Embryonic facial prominence (tissue), 1 donor: ENCODE results near the gene TPRG1.
"Not testable (repeated sequence)": the region's sequence is repeated elsewhere in the genome, so short reads cannot be mapped to it uniquely, and the experiment has no call there.

Experiments used
- DNase-seq: peaks from one replicate; pipeline ENCODE4 v3.0.0-alpha.2; 2016; ENCODE audit errors: extremely low spot score

The TPRG1 gene

DNA sequence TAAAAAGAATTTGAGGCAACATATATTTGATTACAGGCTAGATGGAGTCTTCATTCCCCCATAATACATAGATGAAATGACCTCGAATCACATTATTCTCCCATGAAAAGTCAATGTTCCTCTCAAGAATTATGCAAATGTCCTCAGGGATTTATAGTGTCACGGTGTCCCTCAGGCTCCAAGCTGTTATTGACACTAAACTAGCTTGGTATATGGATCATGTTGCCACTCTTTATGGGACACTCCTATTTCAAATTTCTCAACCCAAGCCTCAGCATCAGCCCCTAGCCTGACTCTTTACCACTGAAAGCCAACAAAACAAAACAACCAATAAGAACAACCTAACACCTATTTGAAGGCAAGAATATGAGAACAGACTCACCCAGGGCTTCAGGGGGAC, 139.8 kb downstream of the TPRG1 start:
- no peak for DNase-seq

DNA sequence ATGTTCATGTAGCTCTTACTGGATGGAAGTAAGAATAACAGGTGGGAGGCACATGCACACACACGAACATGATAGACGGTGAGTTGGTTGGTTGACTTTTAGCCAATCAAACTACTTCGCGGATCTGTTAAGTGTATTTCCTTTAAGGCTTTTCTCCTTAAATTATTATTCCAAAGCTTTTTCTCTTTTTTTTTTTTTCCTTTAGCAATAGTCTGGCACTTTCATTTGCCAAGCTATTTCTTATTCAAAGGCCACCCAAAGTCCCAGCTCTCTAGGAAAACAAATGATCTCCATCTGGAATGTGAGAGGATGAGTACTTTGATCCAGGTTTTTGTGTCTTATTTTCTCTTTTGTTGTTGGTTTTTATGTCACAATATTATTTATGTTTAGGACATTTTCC, 141.1 kb downstream of the TPRG1 start:
- no peak for DNase-seq

DNA sequence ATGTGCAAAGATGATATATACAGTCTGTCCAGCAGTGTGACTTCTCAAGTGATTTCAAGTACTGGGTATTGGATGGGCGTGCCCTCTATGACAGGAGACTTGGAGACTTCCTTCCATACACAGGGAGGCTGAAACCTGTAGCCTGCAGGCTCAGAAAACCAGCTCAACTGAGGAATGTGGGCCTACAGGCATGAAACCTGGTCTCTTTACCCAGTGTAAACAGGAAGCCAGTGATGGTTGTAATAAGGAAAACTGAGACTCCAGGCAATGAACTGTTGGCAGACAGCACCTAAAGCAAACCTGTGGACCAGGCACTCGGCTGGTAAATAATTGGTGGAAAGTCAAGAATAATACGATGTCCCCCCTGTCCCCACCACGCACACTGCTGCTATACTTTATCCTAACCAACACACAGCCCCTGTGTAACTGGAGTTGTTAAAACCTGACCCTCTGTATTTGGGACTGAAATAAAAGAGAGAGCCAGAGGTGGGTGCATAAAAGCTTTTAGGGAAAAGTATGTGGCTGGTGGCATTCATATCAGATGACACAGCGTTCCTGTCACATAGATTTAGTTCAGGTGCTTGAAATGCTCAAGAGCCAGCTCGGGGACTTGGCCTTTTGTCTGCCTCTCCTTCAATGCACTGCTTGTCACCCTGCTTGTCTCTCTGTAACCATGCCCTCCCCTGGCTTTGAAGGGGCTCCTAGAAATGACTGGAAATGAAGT, 144.7 kb downstream of the TPRG1 start:
- no peak for DNase-seq

DNA sequence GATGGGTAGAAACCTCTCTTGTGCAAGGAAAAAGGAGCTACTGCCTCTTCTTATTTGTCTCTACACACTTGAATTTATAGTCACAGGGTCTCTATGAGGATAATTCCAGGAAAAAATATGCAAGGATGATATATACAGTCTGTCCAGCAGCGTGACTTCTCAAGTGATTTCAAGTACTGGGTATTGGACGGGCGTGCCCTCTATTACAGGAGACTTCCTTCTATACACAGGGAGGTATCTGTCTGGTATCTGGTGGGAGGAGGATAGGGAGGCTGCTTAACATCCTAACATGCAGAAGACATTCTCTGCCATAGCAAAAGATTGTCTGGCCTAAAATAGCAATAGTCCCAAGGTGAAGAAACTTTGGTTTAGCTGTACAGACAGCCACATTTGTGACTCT, 146.1 kb downstream of the TPRG1 start:
- no peak for DNase-seq

GRCh38 chr3:189320511-189320910, 148.7 kb downstream of the TPRG1 start:
- DNase-seq, result no peak

- DNase-seq, result no peak
Observed at GRCh38 chr3:189322339-189322738, 150.6 kb downstream of the TPRG1 start.

DNA sequence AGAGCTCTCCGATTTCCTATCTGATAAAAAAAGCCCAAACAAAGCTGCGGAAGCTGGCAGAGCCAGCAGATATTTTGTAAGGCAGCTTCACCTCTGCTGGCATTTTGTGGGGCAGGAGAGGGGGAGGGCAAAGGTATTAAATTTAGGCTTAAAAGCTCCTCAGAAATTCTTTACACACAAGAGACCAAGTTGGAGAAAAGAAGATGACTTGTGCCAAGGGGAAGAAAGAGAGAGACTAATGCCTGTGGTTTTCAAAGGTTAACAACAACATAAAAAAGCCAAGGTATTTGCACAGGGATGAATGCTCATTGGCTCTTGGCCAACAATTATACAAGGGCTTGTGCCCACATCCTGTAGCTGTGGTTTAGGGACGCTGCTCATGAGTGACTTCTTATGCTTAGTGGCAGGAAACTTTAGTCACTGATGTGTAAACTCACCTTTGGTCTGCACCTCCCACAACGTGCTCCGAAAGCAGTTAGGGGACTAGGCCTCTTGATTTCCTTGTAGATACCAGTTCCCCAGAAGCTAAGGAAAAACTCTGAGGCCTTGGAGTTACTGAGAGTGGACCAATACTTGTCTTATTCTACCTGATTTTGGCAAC, 152.9 kb downstream of the TPRG1 start:
- no peak for DNase-seq

DNA sequence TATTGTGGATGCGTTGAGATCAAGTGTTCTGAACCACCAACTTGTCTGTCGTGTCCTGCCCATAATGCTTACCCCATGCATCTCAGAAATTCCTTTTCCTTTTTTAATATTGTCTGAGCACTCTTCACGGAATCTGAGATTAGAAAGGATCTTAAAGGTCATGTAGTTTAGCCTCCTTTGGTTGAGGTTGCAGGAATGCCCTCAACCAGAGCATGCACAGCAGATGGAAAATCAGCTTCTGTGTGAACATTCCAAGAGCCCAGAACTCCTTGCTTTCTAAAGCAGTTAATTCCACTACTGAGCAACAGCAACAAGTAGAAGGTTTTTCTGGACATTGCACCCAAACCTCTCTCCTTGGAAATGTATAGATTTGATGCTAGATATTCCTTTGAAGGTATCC, 153.7 kb downstream of the TPRG1 start:
- no peak for DNase-seq

GRCh38 chr3:189329630-189330029, 157.9 kb downstream of the TPRG1 start:
- DNase-seq, result not testable (repeated sequence)

DNA sequence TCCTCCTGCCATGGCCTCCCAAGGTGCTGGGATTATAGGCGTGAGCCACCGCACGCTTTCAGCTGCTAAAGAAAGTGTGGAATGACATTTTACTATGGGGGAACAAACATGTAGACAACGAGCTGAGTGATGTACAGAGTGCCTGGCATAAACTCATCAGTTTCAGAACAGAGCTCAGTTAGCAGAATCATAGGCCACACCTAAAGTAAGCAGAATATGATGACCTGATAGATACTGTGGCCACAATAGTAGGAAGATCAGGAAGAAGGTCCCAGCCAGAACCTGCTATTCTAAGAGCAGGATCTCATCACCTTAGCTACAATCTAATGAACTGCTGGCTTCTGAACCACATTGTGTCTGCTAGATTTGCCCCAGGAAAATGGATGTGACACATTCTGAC, 158.3 kb downstream of the TPRG1 start:
- DNase-seq, result no peak

GRCh38 chr3:189331002-189331418, 159.2 kb downstream of the TPRG1 start:
- DNase-seq, result no peak

DNA sequence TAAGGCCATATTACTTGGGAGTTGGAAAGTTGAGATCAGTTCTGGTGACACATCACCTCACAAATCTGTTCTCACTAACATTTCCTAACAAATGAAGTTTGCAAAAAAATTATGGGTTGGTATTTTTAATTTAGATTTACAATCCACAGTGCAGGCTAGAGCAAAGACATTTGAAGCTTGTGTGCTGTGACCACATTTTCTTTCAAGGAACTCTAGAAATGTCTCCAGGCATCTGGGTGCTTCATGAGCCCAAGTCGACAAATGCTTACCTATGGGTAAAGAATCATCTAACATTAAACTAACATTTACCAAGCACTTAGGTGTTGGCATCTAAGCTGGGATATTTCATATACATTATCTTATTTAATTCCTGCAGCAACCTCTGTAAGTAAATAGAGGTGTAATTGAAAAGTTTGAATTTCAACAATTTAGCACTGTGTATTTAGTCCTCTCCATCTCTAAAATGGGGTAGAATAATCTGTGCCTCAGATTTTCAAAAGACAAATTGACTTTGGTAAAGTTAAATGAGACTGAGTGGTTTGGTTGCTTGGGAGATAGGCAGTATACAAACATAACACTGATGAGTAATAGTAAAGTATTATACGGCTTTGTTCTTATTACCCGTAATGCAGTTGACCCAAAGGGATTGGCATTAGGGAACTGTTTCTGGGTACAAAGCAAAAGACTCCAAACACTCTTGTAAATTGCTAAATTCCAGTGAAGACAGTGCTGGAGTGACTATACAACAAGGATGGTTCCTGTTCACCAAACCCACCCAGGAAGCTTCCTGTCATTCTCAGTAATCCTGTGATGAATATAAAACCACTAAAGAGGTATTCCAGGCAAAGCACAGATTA, 162.5 kb downstream of the TPRG1 start:
- no peak for DNase-seq

- no peak for DNase-seq
Observed at GRCh38 chr3:189337673-189338091, 165.9 kb downstream of the TPRG1 start.

DNA sequence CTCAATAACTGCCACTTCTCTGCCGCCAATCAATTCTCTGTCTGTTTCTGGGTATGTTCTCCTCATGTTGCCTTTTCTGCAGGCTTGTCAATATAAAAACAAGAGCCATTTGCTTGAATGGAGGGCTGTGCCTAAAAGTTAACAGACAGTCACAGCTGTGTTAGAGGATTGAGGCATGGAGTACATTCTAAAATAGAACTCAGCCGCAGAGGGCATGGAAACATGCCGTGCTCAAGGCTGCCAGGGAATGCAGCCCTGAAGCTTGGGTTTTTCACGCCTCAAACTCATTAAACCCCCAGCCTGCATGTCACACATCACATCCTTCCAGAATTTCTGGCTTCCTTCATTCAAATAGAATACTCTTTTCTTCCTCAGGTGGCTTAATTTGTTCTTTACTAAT, 166.6 kb downstream of the TPRG1 start:
- DNase-seq, result no peak

DNA sequence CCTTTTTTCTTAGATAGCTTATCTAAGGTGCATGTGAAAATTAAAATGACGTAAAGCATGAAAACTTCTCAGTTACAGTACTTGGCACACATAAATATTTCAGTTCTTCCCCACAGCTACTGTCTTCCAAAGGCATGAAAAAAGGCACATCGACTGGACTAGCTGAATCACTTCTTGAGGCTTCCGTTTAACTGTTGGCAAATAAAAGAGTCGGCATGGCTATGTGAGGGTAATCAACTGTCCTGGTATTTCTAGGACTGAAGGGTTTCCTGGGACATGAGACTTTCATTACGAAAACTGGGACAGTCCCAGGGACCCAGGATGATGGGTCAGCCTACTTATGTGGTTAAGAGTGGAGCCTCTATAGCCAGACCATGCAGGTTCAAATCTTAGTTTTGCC, 168.2 kb downstream of the TPRG1 start:
- no peak for DNase-seq

GRCh38 chr3:189340680-189341460, 169.1 kb downstream of the TPRG1 start:
- no peak for DNase-seq

- DNase-seq, result no peak
Observed at GRCh38 chr3:189342811-189343210, 171.0 kb downstream of the TPRG1 start.

DNA sequence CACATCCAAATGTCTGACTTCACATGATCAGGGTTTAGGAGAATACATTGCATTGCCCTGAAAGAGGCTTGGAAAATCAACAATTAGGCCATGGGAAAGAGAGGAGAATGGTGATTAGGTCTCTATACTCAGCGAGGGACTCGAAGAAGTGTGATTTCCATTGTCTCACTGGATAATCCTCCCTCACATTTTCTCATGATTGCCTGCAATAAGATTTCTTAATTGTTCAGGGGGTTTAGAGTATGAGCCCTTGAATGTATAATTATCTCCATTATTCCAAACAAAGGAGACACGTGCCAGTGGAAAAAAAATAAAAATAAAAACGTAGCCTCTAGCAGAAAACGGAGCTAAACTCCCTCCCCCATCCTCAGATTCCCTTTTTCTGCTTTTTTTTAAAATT, 173.2 kb downstream of the TPRG1 start:
- no peak for DNase-seq

DNA sequence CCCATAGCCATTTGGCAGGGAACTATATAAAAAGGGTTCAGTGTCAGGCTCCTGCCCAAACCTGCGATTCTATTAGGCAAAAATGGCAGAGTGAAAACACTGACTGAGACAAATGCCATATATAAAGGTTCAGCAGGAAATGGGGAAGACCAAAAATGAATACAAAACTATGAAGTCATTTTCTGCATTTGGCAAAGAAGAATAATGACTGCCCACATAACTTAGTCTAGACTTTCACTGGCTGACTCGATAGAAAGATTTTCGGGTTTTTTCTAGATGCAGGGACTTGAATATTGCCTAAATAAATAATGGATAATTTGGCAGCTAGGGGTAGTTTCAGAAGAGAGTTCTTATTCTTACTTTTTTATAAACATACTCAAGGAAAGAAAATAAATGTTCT, 178.0 kb downstream of the TPRG1 start:
- DNase-seq, result no peak

DNA sequence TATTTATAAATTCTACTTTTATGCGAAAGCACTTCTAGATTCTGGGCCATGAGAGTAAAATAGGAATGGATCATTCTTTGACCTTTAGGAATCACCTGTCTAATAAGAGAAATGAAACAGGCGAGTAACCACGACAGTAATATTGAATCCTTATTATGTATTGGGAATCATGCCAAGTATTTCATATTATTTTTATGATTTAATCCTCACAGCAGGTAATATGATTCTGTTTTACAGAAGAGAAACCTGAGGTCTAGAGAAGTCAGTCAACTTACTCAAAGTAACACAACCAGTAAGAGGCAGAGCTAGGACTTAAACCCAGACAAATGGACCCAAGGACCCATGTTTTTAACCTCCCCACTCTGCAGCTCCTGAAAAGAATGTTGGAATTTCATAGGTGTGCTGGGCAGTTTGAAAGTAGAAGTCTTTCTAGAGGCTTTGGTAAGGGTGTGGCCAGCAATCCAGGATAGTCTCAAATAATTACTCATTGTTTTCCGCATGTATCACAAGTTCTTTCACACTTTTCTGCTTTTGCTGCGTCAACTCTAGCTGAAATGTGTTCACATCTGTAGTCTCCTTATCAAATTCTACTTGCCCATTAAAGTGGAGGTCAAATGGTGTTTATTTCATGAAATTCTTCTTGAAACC, 181.7 kb downstream of the TPRG1 start:
- no peak for DNase-seq
